KOPT-K1 (cell line): ENCODE results near the gene SPATA18.
A peak's percentile ranks its signal among the peaks of the same experiment; 100 is the strongest.

Experiments used
- H3K27ac ChIP-seq: fragments of 200-600 bp; sonication (generic); 2 replicates; pipeline ENCODE4 v1.5.1; 2016; ENCODE audit warnings: antibody characterized with exemption, mild to moderate bottlenecking, low read depth, low read length; ENCODE audit not compliant: poor library complexity, severe bottlenecking
- H3K36me3 ChIP-seq: fragments of 200-600 bp; sonication (generic); 2 replicates; pipeline ENCODE4 v1.5.1; 2017; ENCODE audit warnings: antibody characterized with exemption, mild to moderate bottlenecking, low read length, moderate library complexity; ENCODE audit not compliant: insufficient read depth
- H3K9me3 ChIP-seq: fragments of 200-600 bp; sonication (generic); 2 replicates; pipeline ENCODE4 v1.5.1; 2017; ENCODE audit warnings: antibody characterized with exemption, low read length, mild to moderate bottlenecking; ENCODE audit not compliant: insufficient read depth, poor library complexity, severe bottlenecking

Gene SPATA18

GRCh38 chr4:52036886-52037530 lies 14.1 kb upstream of the SPATA18 start:
- Histone ChIP-seq H3K36me3 (peaks cover 8% of the 10 kb centered on the region), H3K9me3 (no peaks in the 10 kb centered on the region), H3K27ac (peak overlapping the region; percentile 49)

GRCh38 chr4:52037689-52038102 lies 13.4 kb upstream of the SPATA18 start:
- Histone ChIP-seq H3K27ac (peak overlapping the region; percentile 49), H3K36me3 (peaks cover 3% of the 10 kb centered on the region; the same call in 1 of the 2 replicates), H3K9me3 (no peaks in the 10 kb centered on the region)

GRCh38 chr4:52038103-52038912 lies 12.8 kb upstream of the SPATA18 start, which contains the start of gene SGCB:
TSS of gene SGCB (minus strand) at chr4:52038299. CDS start at chr4:52038259, 40 bp downstream.
- Histone ChIP-seq H3K9me3 (no peaks in the 10 kb centered on the region), H3K27ac (peak within 1 kb of the TSS; percentile 49), H3K36me3 (no peaks in the 10 kb centered on the region)

- Histone ChIP-seq H3K27ac (no peak overlapping the region), H3K9me3 (no peaks in the 10 kb centered on the region), H3K36me3 (no peaks in the 10 kb centered on the region)
Measured at GRCh38 chr4:52045028-52045427, 6.1 kb upstream of the SPATA18 start.

GRCh38 chr4:52049266-52049665 lies 1.8 kb upstream of the SPATA18 start:
- H3K36me3 ChIP-seq, result no peaks in the 10 kb centered on the region
- H3K9me3 ChIP-seq, result no peaks in the 10 kb centered on the region
- no peak overlapping the region for H3K27ac ChIP-seq

DNA sequence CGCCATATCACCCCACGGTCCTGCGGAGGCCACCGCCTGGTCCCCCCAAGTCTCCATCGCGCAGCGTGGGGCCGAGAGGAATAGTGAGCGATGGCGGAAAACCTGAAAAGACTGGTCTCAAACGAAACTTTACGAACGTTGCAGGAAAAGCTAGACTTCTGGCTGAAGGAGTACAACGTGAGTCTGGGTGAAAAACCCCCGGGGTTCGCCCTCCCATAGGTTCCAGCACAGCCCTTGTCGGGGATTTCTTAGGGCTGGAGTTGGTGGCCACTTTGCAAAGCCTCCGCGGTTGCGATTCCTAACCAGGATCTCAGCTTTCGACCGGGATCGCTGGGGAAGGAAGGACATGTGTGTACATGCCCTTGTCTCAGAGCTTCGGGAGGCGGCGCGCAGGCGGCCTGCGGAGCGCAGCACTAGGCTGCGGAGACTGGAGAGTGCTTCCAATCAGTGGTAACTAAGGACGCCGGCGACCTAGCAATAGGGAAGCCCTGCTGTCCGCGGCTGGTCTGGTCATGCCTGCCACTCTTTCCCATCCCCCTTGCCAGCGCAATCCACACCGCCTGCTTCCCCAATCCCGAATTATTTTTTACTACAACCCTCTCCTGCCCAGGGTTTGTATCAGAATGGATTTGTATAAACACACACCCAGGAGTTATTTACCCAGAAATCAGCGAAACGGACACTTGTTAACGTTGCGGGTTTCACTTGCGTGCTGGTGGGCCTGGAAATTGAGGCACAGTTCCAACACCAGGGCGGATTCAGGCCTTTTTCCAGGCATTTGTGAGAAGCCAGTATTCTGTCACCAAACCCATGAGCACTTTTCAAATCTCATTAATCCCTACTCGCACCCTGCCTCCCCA lies 741 bp downstream of the SPATA18 start:
- Histone ChIP-seq H3K36me3 (no peaks in the 10 kb centered on the region), H3K27ac (no peak overlapping the region), H3K9me3 (no peaks in the 10 kb centered on the region)

DNA sequence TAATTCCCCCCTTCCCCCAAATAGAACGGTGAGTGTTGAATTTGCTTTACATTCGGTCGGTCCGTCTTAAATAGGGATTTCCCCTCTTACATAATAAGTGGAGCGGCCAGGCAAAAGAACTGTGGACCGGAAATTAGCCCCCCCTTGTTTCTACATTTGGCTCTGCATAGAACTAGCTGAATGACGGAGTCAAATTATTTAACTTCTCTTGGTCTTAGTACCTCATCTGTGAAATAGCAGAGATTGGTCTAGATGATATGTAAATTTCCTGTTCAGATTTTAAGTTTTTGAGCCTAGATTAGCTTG lies 1.3 kb downstream of the SPATA18 start:
- no peak overlapping the region for H3K27ac ChIP-seq
- H3K36me3 ChIP-seq, result no peaks in the 10 kb centered on the region
- H3K9me3 ChIP-seq, result no peaks in the 10 kb centered on the region

- no peak overlapping the region for H3K27ac ChIP-seq
- H3K9me3 ChIP-seq, result no peaks in the 10 kb centered on the region
- H3K36me3 ChIP-seq, result no peaks in the 10 kb centered on the region
Measured at GRCh38 chr4:52054254-52054653, 3.1 kb downstream of the SPATA18 start.

GRCh38 chr4:52057196-52057595 lies 6.1 kb downstream of the SPATA18 start:
- H3K36me3 ChIP-seq, result no peaks in the 10 kb centered on the region
- H3K27ac ChIP-seq, result no peak overlapping the region
- no peaks in the 10 kb centered on the region for H3K9me3 ChIP-seq

DNA sequence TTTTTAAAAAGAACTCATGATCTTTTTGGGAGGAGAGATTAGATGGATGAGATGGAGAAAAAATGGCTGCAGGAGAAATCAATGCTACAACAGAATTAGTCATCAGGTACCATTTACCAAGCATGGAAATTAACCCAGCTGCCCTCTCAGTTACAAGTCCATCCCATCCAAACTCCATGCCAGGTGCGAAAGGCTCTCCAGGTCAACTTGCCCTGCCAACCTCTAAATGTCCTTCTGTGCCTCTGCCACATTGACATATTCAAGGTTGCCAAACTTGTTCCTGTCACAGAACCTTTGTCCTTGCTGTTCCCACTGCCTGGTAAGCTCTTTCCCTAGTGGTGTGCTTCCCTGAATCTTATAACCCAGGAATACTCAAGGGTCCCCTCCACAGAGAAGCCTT lies 7.2 kb downstream of the SPATA18 start:
- Histone ChIP-seq H3K36me3 (no peaks in the 10 kb centered on the region), H3K9me3 (no peaks in the 10 kb centered on the region), H3K27ac (no peak overlapping the region)

DNA sequence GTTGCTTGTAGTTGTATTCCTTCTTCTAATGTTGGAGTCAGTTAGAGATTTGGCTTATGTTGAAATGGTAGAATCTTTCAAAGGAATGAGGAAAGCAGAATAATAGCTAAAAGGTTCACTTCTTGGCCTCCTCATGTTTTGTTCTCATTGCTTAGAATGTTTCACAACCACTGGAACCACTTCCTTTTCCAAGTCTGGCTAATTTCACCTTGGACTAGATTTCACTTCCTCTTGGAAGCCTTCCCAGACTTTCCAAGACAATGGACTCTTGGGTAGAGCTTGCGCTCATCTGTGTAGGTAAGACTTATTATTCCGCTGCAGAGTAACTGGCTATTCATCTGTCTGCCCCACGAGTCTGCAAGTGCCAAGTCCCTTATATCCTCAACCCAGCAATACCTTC lies 8.3 kb downstream of the SPATA18 start:
- Histone ChIP-seq H3K27ac (no peak overlapping the region), H3K36me3 (no peaks in the 10 kb centered on the region), H3K9me3 (no peaks in the 10 kb centered on the region)

GRCh38 chr4:52069571-52069970 lies 18.5 kb downstream of the SPATA18 start:
- H3K27ac ChIP-seq, result no peak overlapping the region
- no peaks in the 10 kb centered on the region for H3K36me3 ChIP-seq
- no peaks in the 10 kb centered on the region for H3K9me3 ChIP-seq

GRCh38 chr4:52071791-52072546 lies 20.9 kb downstream of the SPATA18 start:
- Histone ChIP-seq H3K36me3 (no peaks in the 10 kb centered on the region), H3K9me3 (no peaks in the 10 kb centered on the region)

DNA sequence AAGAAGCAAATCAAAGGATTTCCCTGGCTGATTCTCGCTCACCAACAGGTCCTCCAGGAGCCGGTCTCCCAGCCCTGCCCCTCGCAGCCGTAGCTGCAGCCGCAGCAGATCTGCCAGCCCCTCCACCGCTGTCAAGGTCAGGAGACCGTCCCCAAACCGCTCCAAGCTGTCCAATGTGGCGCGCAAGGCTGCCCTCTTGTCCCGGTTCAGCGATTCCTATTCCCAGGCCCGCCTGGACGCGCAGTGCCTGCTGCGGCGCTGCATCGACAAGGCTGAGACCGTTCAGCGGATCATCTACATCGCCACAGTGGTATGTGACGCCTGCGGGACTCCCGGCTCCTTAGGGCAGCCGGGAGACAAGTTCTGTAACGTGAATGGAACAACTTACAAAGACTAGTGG lies 25.6 kb downstream of the SPATA18 start:
- Histone ChIP-seq H3K27ac (no peak overlapping the region), H3K36me3 (no peaks in the 10 kb centered on the region), H3K9me3 (no peaks in the 10 kb centered on the region)

More at GRCh38 chr4:52071791-52072546, 20.9 kb downstream of the SPATA18 start:
- H3K27ac ChIP-seq, result no peak overlapping the region
